PC-3 (cell line): Measurements from ENCODE around the gene LCP1. TPM values are rescaled to one million over a fixed set of nuclear protein-coding genes. Genes with fewer than 3 reads are reported as not detected.

Experiments
- ATAC-seq: fragments of 200-7000 bp; cut with Tn5 transposase; 2 replicates; pipeline ENCODE4 v1.9.1; 2020; ENCODE audit warnings: mild to moderate bottlenecking, moderate library complexity
- BruUV-seq: library from RNA; stranded (reverse); fragments of 400-500 nt; replicated peaks from 2 replicates; lab custom pipeline; 2021; lab: Mats Ljungman, UMichigan
- CTCF ChIA-PET: fragments of 300-600 bp; sonication (Branson Sonifier 250); formaldehyde crosslinking; loops from one replicate; lab custom pipeline; 2022; ENCODE audit warnings: antibody characterized with exemption; lab: Charles Lee
- POLR2A ChIA-PET: fragments of 300-600 bp; sonication (Branson Sonifier 250); formaldehyde crosslinking; loops from one replicate; lab custom pipeline; 2022; ENCODE audit warnings: antibody characterized with exemption; ENCODE audit not compliant: unreplicated experiment; lab: Charles Lee
- DNase-seq: peaks from one replicate; pipeline ENCODE4 v3.0.0-alpha.2; 2015
- H2AFZ ChIP-seq: fragments of 300-600 bp; sonication (generic); 2 replicates; pipeline ENCODE4 v1.6.0; 2016; ENCODE audit warnings: antibody characterized with exemption, low read length
- H3F3A ChIP-seq: fragments of 300-600 bp; sonication (generic); one replicate; pipeline ENCODE4 v1.6.0; 2017; ENCODE audit warnings: antibody characterized with exemption, low read length, control low read depth, mild to moderate bottlenecking; ENCODE audit not compliant: unreplicated experiment
- H3K27ac ChIP-seq: fragments of 300-600 bp; sonication (generic); 2 replicates; pipeline ENCODE4 v1.5.1; 2016; ENCODE audit warnings: mild to moderate bottlenecking, low read length
- H3K27me3 ChIP-seq: fragments of 300-600 bp; sonication (generic); 2 replicates; pipeline ENCODE4 v1.6.1; 2016; ENCODE audit warnings: low read length, mixed read lengths
- H3K36me3 ChIP-seq: fragments of 300-600 bp; sonication (generic); 2 replicates; pipeline ENCODE4 v1.6.1; 2016; ENCODE audit warnings: low read depth, mixed run types, low read length, mixed read lengths
- H3K4me1 ChIP-seq: fragments of 300-600 bp; sonication (generic); 2 replicates; pipeline ENCODE4 v1.5.1; 2016; ENCODE audit warnings: low read length; ENCODE audit not compliant: insufficient read depth
- H3K4me2 ChIP-seq: fragments of 300-600 bp; sonication (generic); 2 replicates; pipeline ENCODE4 v1.6.0; 2016; ENCODE audit warnings: low read length
- H3K4me3 ChIP-seq: fragments of 300-600 bp; sonication (generic); 2 replicates; pipeline ENCODE4 v1.5.1; 2016; ENCODE audit warnings: mild to moderate bottlenecking, low read length, mixed read lengths
- H3K79me2 ChIP-seq: fragments of 300-600 bp; sonication (generic); 2 replicates; pipeline ENCODE4 v1.6.1; 2017; ENCODE audit warnings: low read length, mixed read lengths
- H3K9ac ChIP-seq: fragments of 300-600 bp; sonication (generic); 2 replicates; pipeline ENCODE4 v1.6.0; 2016; ENCODE audit warnings: mild to moderate bottlenecking, low read length
- H3K9me2 ChIP-seq: fragments of 300-600 bp; sonication (generic); replicated peaks from 2 replicates; pipeline ENCODE4 v1.6.1; 2016; ENCODE audit warnings: mixed run types, low read length, mixed read lengths
- H3K9me3 ChIP-seq: fragments of 300-600 bp; sonication (generic); 2 replicates; pipeline ENCODE4 v1.6.1; 2016; ENCODE audit warnings: low read length, mixed read lengths
- H4K20me1 ChIP-seq: fragments of 300-600 bp; sonication (generic); 2 replicates; pipeline ENCODE4 v1.6.1; 2016; ENCODE audit warnings: low read length, mixed read lengths
- CTCF ChIP-seq: fragments of 300-600 bp; sonication (generic); conservative IDR thresholded peaks from 2 replicates; pipeline ENCODE4 v1.5.1; 2017; ENCODE audit warnings: antibody characterized with exemption, low read depth, mild to moderate bottlenecking, low read length
- EZH2 ChIP-seq: fragments of 300-600 bp; sonication (generic); IDR thresholded peaks from one replicate; pipeline ENCODE4 v1.6.1; 2017; ENCODE audit warnings: antibody characterized with exemption, mild to moderate bottlenecking, low read length; ENCODE audit not compliant: unreplicated experiment
- EZH2phosphoT487 ChIP-seq: fragments of 300-600 bp; sonication (generic); IDR thresholded peaks from 2 replicates; pipeline ENCODE4 v1.6.1; 2018; ENCODE audit warnings: mild to moderate bottlenecking, antibody characterized with exemption, low read length, borderline replicate concordance
- intact Hi-C: fragments of 100-400 bp; cut with micrococcal nuclease; formaldehyde crosslinking; loops from 2 replicates; pipeline ENCODE4 v1.9.0; 2023
- total RNA-seq: library from RNA; depleted of rRNA; stranded (reverse); fragments of >200 nt; gene quantifications from 2 replicates; pipeline ENCODE4 v1.2.3, GENCODE V29; 2014

The LCP1 gene
- total RNA-seq, 1 experiment from 2014 or later = 143 TPM

GRCh38 chr13:46124531-46124966 is 57.4 kb downstream of the LCP1 start:
- H3K4me1 ChIP-seq = peaks cover 4% of the 10 kb centered on the region; the same call in 1 of the 2 replicates
- no peaks in the 10 kb centered on the region for H3F3A ChIP-seq
- no peak for TF ChIP-seq EZH2phosphoT487
- H3K4me3 ChIP-seq = no peak overlapping the region
- no TSS peak for BruUV-seq
- no peak overlapping the region for H2AFZ ChIP-seq
- no peaks in the 10 kb centered on the region for H3K9me3 ChIP-seq
- DNase-seq = no peak
- H3K9me2 ChIP-seq = no peaks in the 10 kb centered on the region
- no peaks in the 10 kb centered on the region for H3K79me2 ChIP-seq
- H4K20me1 ChIP-seq = no peaks in the 10 kb centered on the region
- intact Hi-C loops = no loop called here
- H3K36me3 ChIP-seq = peaks cover 10% of the 10 kb centered on the region
- no peak overlapping the region for H3K27ac ChIP-seq
- POLR2A ChIA-PET = no interaction called here
- H3K4me2 ChIP-seq = no peak overlapping the region
- H3K9ac ChIP-seq = no peak overlapping the region
- CTCF ChIA-PET = no interaction called here
- H3K27me3 ChIP-seq = no peaks in the 10 kb centered on the region
- ATAC-seq = no peak

DNA sequence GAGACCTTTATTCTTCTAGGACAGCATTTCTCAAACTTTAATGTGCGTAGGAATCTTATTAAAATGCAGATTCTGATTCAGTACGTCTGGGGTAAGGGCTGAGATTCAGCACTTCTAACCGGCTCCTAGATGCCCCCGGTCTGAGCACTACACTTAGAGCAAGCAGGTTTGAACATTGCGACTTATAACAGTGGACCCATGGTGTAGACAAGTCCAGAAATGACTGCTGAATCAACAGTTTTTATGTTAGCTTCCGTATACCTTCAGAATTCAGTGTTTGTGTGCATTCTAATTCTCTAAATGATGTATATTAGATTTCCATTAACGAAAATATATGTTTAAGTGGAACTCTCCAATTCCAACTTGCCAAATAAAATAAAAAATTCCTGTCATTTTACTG is 59.7 kb downstream of the LCP1 start:
- Histone ChIP-seq H4K20me1 (no peaks in the 10 kb centered on the region), H3K27ac (no peak overlapping the region), H3K27me3 (no peaks in the 10 kb centered on the region), H3K4me1 (peaks cover 4% of the 10 kb centered on the region; the same call in 1 of the 2 replicates), H3K36me3 (peaks cover 8% of the 10 kb centered on the region), H3F3A (no peaks in the 10 kb centered on the region), H3K79me2 (no peaks in the 10 kb centered on the region), H3K9me2 (no peaks in the 10 kb centered on the region), H2AFZ (no peak overlapping the region), H3K4me2 (no peak overlapping the region), H3K9me3 (no peaks in the 10 kb centered on the region), H3K4me3 (no peak overlapping the region), H3K9ac (no peak overlapping the region)
- no peak for DNase-seq
- TF ChIP-seq CTCF (no peak), EZH2 (no peak), EZH2phosphoT487 (no peak)
- ATAC-seq = no peak
- POLR2A ChIA-PET = no interaction called here
- intact Hi-C loops = no loop called here
- no TSS peak for BruUV-seq
- CTCF ChIA-PET = no interaction called here

DNA sequence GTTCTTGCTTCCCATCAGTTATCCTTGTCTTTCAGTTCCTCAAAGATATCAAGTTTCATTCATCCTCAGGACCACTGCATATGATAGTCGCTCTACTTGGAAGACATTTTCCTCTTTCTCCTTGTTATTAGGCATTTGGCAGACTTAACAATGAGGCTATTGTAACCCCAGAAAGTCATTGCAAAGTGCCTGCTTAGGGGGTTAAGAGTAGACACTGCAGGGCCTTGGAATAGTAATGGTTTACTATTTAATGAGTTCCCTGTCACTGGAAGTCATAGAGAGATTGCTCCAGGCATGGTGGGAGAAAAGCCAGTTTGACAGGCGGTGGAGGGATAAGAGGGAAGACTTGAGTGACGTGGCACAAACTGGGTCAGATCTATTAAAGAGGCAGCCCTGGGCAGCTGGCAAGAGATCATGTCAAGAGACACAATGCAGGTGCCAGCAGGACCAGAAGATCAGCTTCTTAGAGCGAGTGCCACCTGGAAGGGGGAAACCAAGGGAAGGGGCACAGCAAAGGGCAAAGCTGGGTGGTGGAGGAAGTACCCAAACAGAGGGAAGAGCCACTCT is 60.3 kb downstream of the LCP1 start:
- H4K20me1 ChIP-seq = no peaks in the 10 kb centered on the region
- no peak overlapping the region for H3K9ac ChIP-seq
- no peaks in the 10 kb centered on the region for H3K9me2 ChIP-seq
- BruUV-seq = no TSS peak
- H3K79me2 ChIP-seq = no peaks in the 10 kb centered on the region
- no peak overlapping the region for H3K4me2 ChIP-seq
- H2AFZ ChIP-seq = no peak overlapping the region
- POLR2A ChIA-PET = no interaction called here
- no peaks in the 10 kb centered on the region for H3F3A ChIP-seq
- peaks cover 4% of the 10 kb centered on the region; the same call in 1 of the 2 replicates for H3K4me1 ChIP-seq
- DNase-seq (peak; percentile 4), ATAC-seq (no peak)
- no peaks in the 10 kb centered on the region for H3K27me3 ChIP-seq
- TF ChIP-seq CTCF (no peak), EZH2phosphoT487 (no peak), EZH2 (no peak)
- H3K27ac ChIP-seq = no peak overlapping the region
- H3K9me3 ChIP-seq = no peaks in the 10 kb centered on the region
- H3K36me3 ChIP-seq = peaks cover 7% of the 10 kb centered on the region
- CTCF ChIA-PET = no interaction called here
- intact Hi-C loops = no loop called here
- no peak overlapping the region for H3K4me3 ChIP-seq
